GM12873 (cell line): ENCODE measurements around the gene CCSER2.

Source experiments
- TF ChIP-seq, protein P1 (sequence below): IDR thresholded peaks from 2 replicates; pipeline ENCODE4 v1.5.1; 2012; ENCODE audit warnings: low read depth, mild to moderate bottlenecking, moderate library complexity, low read length, control low read depth; ENCODE audit not compliant: insufficient read depth; ENCODE audit errors: missing control alignments

The CCSER2 gene

DNA sequence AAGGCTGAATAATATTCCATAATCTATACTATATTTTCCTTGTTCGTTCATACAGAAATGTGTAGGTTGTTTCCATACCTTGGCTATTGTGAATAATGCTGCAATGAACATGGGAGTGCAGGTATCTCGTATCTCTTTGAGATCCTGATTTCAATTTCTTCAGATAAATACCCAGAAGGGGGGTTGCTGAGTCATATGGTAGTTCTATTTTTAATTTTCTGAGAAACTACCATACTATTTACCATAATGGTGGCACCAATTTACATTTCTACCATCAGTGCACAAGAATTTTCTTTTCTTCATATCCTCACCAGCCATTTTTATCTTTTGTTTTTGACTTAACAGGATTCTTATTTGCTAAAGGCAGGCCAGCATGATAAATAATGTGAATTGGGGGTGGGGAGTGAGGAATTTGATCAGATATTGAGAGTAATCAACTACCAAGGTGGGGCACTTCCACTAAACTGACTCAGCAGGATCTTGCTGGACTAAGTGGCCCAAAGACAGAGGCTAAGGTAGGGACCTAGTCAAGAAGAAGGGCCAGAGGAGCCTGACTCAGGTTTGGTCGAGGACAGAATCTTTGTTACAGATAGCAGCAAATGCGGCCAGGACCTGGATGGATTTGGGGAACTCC lies 21.5 kb upstream of the CCSER2 start:
- TF ChIP-seq, protein P1, sequence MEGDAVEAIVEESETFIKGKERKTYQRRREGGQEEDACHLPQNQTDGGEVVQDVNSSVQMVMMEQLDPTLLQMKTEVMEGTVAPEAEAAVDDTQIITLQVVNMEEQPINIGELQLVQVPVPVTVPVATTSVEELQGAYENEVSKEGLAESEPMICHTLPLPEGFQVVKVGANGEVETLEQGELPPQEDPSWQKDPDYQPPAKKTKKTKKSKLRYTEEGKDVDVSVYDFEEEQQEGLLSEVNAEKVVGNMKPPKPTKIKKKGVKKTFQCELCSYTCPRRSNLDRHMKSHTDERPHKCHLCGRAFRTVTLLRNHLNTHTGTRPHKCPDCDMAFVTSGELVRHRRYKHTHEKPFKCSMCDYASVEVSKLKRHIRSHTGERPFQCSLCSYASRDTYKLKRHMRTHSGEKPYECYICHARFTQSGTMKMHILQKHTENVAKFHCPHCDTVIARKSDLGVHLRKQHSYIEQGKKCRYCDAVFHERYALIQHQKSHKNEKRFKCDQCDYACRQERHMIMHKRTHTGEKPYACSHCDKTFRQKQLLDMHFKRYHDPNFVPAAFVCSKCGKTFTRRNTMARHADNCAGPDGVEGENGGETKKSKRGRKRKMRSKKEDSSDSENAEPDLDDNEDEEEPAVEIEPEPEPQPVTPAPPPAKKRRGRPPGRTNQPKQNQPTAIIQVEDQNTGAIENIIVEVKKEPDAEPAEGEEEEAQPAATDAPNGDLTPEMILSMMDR = no peak

DNA sequence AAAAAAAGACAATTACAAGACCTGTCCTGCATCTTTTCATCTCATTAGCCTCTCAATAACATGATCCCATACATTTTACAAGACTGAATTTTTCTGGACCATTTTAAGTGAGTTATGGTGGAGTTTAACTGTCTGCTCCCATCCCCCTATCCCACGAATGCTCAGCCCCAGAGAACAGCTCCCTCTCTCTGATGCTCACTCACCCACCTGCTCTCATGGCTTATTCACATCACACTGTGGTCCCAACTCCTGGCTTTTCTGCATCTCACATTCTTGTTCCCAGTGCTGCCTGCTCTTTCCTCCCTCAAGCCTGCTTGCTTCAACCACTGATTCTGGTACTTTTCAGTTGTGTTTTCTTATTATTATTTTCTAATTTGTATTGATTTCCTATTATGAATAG lies 20.4 kb upstream of the CCSER2 start:
- TF ChIP-seq, protein P1 = no peak

DNA sequence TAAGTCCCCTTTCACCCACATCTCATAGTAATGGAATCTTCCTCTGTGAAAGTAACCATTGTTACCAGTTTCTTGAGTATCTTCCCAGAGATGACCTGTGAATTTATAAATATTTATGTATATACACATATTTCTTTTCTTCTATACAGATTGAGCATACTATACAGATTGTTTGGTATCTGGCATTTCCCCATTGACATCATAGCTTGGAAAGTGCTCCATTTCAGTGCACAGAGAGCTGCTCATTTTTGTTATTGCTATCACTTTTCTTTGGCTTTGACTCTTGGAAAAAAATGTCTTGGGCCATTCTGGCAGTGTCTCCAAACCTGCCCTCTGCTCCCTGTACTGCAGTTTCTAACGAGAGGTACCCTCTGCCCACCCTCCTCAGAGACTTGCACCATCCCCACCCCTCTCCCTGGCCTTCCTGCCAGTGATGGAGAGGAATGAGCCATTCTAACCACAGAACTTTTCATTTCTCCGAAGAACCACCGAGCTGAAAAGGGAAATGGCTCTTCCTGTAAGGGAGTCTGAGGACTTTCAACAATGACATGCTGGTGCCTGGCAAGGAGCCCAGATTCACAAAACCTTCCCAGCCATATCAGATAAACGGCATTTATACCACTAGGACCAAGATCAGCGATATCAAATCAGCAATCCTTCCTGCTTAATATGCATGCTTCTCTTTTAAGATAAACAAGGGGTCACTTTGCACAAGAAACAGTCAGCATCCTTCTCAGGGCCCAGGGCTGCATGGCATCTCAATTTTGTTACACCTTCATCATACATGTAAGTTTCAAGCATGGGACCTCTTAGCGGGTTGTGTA lies 19.7 kb upstream of the CCSER2 start:
- TF ChIP-seq, protein P1 = no peak

DNA sequence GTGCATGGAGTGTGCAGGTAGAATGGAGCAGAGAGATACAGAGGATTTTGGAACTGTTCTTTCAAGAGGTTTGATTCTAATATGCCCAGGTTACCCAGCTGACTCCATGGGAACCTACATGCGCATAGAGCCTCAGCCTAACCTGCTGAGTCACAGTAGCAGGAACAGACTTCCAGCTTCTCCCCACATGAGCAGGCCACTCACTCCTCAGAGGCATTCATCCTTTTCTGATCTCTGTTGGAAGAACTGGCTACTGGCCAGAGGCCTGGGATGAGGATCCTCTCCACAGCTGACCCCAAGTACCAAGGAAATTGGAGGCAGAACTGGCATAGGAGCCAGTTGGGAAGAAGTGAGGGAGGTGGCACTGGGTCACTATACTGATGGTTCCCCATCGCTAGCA lies 17.9 kb upstream of the CCSER2 start:
- TF ChIP-seq, protein P1 = no peak

DNA sequence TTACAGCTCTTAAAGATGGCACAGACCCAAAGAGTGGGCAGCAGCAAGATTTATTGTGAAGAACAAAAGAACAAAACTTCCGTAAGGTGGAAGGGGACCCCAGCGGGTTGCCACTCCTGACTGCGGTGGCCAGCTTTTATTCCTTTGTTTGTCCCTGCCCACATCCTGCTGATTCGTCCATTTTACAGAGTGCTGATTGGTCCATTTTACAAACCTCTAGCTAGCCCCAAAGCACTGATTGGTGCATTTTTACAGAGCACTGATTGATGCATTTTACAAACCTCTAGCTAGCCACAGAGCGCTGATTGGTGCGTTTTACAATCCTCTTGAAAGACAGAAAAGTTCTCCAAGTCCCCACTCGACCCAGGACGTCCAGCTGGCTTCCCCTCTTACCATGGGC lies 16.8 kb upstream of the CCSER2 start:
- TF ChIP-seq, protein P1 = no peak

DNA sequence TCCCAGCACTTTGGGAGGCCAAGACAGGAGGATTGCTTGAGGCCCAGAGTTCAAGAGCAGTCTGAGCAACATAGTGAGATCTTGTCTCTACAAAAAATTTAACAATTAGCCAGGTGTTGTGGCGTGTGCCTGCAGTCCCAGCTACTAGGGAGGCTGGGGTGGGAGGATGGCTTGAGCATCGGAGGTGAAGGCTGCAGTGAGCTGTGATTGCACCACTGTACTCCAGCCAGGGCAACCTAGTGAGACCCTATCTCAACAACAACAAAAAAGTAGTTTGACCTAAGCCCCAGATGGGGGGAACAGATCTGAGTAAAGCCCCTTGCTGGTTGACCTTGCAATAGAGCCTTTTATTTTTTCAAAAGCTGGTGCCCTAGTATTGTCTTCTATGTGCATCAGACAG lies 15.6 kb upstream of the CCSER2 start:
- TF ChIP-seq, protein P1 = no peak

DNA sequence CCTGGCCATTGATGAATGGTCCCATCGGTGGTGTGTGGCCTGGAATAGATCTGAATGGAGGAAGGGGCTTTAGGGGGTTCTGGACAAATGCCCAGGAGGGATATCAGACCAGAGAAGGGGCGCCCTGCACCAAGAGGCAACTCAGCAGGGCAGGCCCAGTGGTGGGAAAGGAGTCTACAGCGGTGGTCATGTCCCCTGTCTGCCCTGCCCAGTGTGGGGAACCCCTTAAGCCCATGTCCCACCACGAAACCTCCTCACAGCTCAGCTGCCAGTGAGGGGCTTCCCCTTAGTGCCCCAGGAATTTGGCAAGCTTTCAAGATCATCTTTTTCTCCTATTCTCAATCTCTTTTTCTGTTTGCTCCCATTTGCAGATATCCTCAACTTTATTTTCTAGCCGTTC lies 14.1 kb upstream of the CCSER2 start:
- TF ChIP-seq, protein P1 = no peak
